ENCODE data around the gene NCKAP5L.

GRCh38 chr12:49843411-49843810, 15.2 kb upstream of the NCKAP5L start:
- TF ChIP-seq CTCF (IDR thresholded peaks at IDR 0.05; ENCODE audit: low read length): no peak
- TF ChIP-seq EZH2 (optimal IDR thresholded peaks at IDR 0.05; ENCODE audit: low read depth, low read length): no peak

All from MM.1S (cell line).